ENCODE measurements around the gene ATP6AP2. TPM values are rescaled to one million over a fixed set of nuclear protein-coding genes. Genes with fewer than 3 reads are reported as not detected.

The ATP6AP2 gene
- total and polyA plus RNA-seq, 2 of the 8 experiments (the other 6 are each of a cell fraction or from before 2014, with no cell fraction given) = 66.0 to 86.2 TPM

GRCh38 chrX:40542972-40543371, 37.8 kb upstream of the ATP6AP2 start:
- H2AFZ ChIP-seq (ENCODE audit: low read length) = no peak overlapping the region
- H4K5ac ChIP-seq (ENCODE audit: insufficient read length, low read depth, low read length) = no peak overlapping the region
- no peaks in the 10 kb centered on the region for H3K27me3 ChIP-seq (replicated peaks in 1 of 4; ENCODE audit: control insufficient read depth in 3 of 4, extremely low read depth in 1 of 4, insufficient read depth in 3 of 4, low read length in 3 of 4)
- no peak overlapping the region for H2BK5ac ChIP-seq (ENCODE audit: low read depth, low read length)
- H3K18ac ChIP-seq (ENCODE audit: extremely low read depth, low read length) = no peak overlapping the region
- no peak overlapping the region for H3K9ac ChIP-seq (replicated peaks in 1 of 4; ENCODE audit: extremely low read depth in 1 of 4, low read depth in 3 of 4, low read length in 3 of 4)
- H3K56ac ChIP-seq (replicated peaks; ENCODE audit: insufficient read length, low read depth, low read length) = no peak overlapping the region
- no peak overlapping the region for H3K14ac ChIP-seq (ENCODE audit: insufficient read length)
- no peaks in the 10 kb centered on the region for H3K9me3 ChIP-seq (ENCODE audit: insufficient read depth in 2 of 2, low read depth in 1 of 2, low read length in 1 of 2)
- DNase-seq (ENCODE audit: low read depth in 1 of 2, low spot score in 2 of 2) (no peak), FAIRE-seq (no peak)
- H2AK5ac ChIP-seq (ENCODE audit: low read depth, low read length) = no peak overlapping the region
- no peak overlapping the region for H4K8ac ChIP-seq (ENCODE audit: extremely low read depth, insufficient read depth, low read length)
- no peak overlapping the region for H2BK120ac ChIP-seq (replicated peaks; ENCODE audit: low read depth, low read length)
- no peaks in the 10 kb centered on the region for H4K20me1 ChIP-seq (replicated peaks in 1 of 2; ENCODE audit: control insufficient read depth in 1 of 2, insufficient read depth in 2 of 2, low read length in 2 of 2)
- peaks cover 0 to 9% (median 2%) of the 10 kb centered on the region in 4 experiments; a peak in 3 of 7 replicates for H3K4me1 ChIP-seq (replicated peaks in 1 of 4; ENCODE audit: control insufficient read depth in 3 of 4, insufficient read depth in 4 of 4, low read length in 3 of 4)
- no peak overlapping the region for H2BK15ac ChIP-seq (ENCODE audit: low read length)
- no peaks in the 10 kb centered on the region for H3K36me3 ChIP-seq (ENCODE audit: control insufficient read depth in 2 of 4, insufficient read depth in 4 of 4, low read length in 3 of 4)
- H3K79me2 ChIP-seq (ENCODE audit: control insufficient read depth in 1 of 2, insufficient read depth in 2 of 2, low read length in 2 of 2) = no peaks in the 10 kb centered on the region
- H3K27ac ChIP-seq (ENCODE audit: low read depth, low read length) = no peak overlapping the region
- H3K23me2 ChIP-seq (ENCODE audit: low read depth, low read length) = no peaks in the 10 kb centered on the region
- no peak overlapping the region for H4K91ac ChIP-seq (replicated peaks; ENCODE audit: insufficient read length, low read length)
- H3K79me1 ChIP-seq (ENCODE audit: low read depth, low read length) = no peaks in the 10 kb centered on the region
- H3K4ac ChIP-seq (replicated peaks; ENCODE audit: insufficient read length, low read depth, low read length) = no peak overlapping the region
- CTCF ChIA-PET (ENCODE audit: partially characterized antibody) = interaction anchor here (0.6 kb wide), 1 partner anchor 62 kb away, joined by 3 read pairs; no protein-coding TSS in a partner anchor
- no peak overlapping the region for H3K23ac ChIP-seq (ENCODE audit: insufficient read length)
- H3K4me3 ChIP-seq (ENCODE audit: extremely low read depth in 1 of 4, insufficient read depth in 2 of 4, low read depth in 3 of 4, low read length in 4 of 4) = no peak overlapping the region
- H2BK12ac ChIP-seq (ENCODE audit: low read depth, low read length) = no peak overlapping the region
- POLR2A ChIA-PET (ENCODE audit: partially characterized antibody) = no interaction called here
- H2BK20ac ChIP-seq (ENCODE audit: low read length) = no peak overlapping the region
- 87% methylated on average over 4 of the region's 4 CpGs; no CpG with 5 or more reads in 1 of the 2 experiments for WGBS, 2 experiments (ENCODE audit: extremely low coverage in 1 of 2, insufficient coverage in 1 of 2, insufficient read length in 1 of 2, insufficient replicate concordance in 2 of 2, low coverage in 1 of 2, low lambda C conversion rate in 2 of 2, missing lambda C conversion rate in 1 of 2)
- H3K4me2 ChIP-seq (ENCODE audit: insufficient read depth in 1 of 2, low read depth in 2 of 2, low read length in 2 of 2) = no peak overlapping the region
- TF ChIP-seq RFX5 (IDR thresholded peaks at IDR 0.05; ENCODE audit: borderline replicate concordance, low read depth, low read length) = no peak
- TF ChIP-seq HDAC2 (IDR thresholded peaks at IDR 0.05; ENCODE audit: borderline replicate concordance in 1 of 2, low read depth in 2 of 2, low read length in 2 of 2) = no peak
- no peak for TF ChIP-seq RAD21 (IDR thresholded peaks at IDR 0.05 in 1 of 2, conservative IDR thresholded peaks at IDR 0.05 in 1 of 2; ENCODE audit: low read depth in 2 of 2, low read length in 2 of 2)
- no peak for TF ChIP-seq SIX5 (IDR thresholded peaks at IDR 0.05; ENCODE audit: low read depth, low read length)
- TF ChIP-seq KDM1A (IDR thresholded peaks at IDR 0.05; ENCODE audit: borderline replicate concordance, low read length) = no peak
- no peak for TF ChIP-seq PHF8 (conservative IDR thresholded peaks at IDR 0.05; ENCODE audit: low read depth, low read length)
- no peak for TF ChIP-seq NRF1 (IDR thresholded peaks at IDR 0.05; ENCODE audit: low read depth, low read length)
- TF ChIP-seq TBP (IDR thresholded peaks at IDR 0.05; ENCODE audit: low read depth, low read length) = no peak
- TF ChIP-seq SP4 (IDR thresholded peaks at IDR 0.05; ENCODE audit: low read length) = no peak
- no peak for TF ChIP-seq SP1 (IDR thresholded peaks at IDR 0.05; ENCODE audit: low read depth, low read length)
- TF ChIP-seq YY1 (IDR thresholded peaks at IDR 0.05; ENCODE audit: low read depth, low read length) = no peak
- TF ChIP-seq CHD2 (IDR thresholded peaks at IDR 0.05; ENCODE audit: low read length) = no peak
- no peak for TF ChIP-seq E2F6 (IDR thresholded peaks at IDR 0.05)
- no peak for TF ChIP-seq TCF12 (IDR thresholded peaks at IDR 0.05; ENCODE audit: low read depth, low read length)
- TF ChIP-seq KDM5A (IDR thresholded peaks at IDR 0.05; ENCODE audit: low read length) = no peak
